Measurements from ENCODE around the gene GALNT18. TPM values are rescaled to one million over a fixed set of nuclear protein-coding genes. Genes with fewer than 3 reads are reported as not detected.

GALNT18 gene
- total RNA-seq, 1 donor from 2014 or later: 38.4 TPM

DNA sequence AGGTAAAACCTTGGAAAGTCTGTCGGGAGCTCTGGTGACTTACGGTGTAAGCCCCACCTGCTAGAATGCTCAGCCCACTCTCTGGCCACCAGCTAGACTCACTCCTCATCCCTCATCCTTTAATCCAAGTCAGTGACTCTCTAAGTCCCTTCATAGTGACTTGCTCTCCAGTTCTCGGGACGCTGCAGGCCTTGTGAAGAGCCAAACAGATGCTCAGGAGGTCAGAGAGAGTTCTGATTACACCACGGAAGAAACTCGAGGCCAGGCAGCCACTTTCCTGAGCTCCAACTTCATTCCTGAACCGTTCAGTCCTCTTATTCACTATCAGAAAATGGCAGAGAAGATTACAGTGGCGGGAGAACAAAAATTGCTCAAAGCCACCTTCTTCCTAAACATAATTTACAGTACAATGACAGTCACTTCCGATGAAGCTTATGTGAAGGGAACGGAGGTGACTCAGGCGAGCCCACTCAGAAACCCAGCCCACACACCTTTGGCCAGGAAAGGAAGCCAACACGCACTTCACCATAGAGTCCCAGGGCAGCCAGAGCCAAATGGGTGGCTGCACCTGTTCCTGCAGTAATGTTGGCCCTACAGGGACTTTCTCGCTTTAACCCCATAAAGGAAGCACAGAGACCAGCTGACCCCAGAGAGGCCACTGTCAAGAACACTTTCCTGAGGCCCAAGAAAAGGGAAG lies 100.4 kb downstream of the GALNT18 start:
- H3K4me3 Mint-ChIP-seq (ENCODE audit: unreplicated experiment): no peak overlapping the region
- peaks cover 24% of the 10 kb centered on the region for H3K4me1 Mint-ChIP-seq (ENCODE audit: low read depth)
- no peak for DNase-seq (ENCODE audit: low spot score)
- TF ChIP-seq, protein P1, sequence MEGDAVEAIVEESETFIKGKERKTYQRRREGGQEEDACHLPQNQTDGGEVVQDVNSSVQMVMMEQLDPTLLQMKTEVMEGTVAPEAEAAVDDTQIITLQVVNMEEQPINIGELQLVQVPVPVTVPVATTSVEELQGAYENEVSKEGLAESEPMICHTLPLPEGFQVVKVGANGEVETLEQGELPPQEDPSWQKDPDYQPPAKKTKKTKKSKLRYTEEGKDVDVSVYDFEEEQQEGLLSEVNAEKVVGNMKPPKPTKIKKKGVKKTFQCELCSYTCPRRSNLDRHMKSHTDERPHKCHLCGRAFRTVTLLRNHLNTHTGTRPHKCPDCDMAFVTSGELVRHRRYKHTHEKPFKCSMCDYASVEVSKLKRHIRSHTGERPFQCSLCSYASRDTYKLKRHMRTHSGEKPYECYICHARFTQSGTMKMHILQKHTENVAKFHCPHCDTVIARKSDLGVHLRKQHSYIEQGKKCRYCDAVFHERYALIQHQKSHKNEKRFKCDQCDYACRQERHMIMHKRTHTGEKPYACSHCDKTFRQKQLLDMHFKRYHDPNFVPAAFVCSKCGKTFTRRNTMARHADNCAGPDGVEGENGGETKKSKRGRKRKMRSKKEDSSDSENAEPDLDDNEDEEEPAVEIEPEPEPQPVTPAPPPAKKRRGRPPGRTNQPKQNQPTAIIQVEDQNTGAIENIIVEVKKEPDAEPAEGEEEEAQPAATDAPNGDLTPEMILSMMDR (IDR thresholded peaks at IDR 0.05): no peak
- no peak overlapping the region for H3K27ac Mint-ChIP-seq (ENCODE audit: unreplicated experiment)
- H3K27me3 Mint-ChIP-seq (ENCODE audit: low read depth): no peaks in the 10 kb centered on the region
- no peaks in the 10 kb centered on the region for H3K36me3 Mint-ChIP-seq (ENCODE audit: low read depth)
- H3K9me3 Mint-ChIP-seq (ENCODE audit: low read depth): no peaks in the 10 kb centered on the region

DNA sequence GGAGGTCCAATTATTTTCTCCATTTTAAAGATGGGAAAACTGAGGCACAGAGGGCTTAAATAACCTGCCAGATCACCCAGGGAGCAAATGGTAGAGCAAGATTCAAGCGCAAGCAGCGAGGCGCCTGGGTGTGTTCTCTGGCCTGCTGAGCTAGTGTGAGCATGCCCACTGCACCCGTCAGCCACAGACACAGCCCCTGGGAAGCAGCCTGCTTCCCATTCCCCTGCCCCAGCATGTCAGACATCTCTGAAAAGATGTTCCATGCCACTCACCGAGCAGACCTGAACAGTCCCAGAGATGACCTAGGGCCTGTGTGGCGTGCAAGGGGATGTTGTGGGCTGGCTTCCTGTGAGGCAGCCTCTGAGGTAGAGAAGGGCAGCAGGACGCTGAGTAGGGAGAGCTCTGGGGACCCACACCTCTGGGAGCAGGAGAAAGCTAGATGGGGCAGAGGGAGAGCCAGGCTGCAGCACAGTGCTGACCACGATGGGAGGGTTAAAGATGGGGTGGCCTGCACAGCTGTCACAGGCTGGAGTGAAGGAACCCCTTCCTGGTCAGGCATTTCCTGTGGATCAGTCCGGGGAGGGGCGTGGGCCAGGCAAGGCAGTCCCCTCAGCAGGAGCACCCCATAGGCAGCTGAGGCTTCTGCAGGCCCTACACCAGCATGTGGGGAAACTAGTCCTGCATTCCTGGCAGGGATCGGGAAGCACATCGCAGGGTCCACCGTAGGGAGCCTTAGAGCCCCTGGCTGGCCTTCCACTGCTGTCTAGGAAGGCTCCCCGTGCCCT lies 101.4 kb downstream of the GALNT18 start:
- DNase-seq (ENCODE audit: low spot score): no peak
- no peak overlapping the region for H3K4me3 Mint-ChIP-seq (ENCODE audit: unreplicated experiment)
- H3K27me3 Mint-ChIP-seq (ENCODE audit: low read depth): no peaks in the 10 kb centered on the region
- H3K9me3 Mint-ChIP-seq (ENCODE audit: low read depth): no peaks in the 10 kb centered on the region
- TF ChIP-seq, protein P1 (IDR thresholded peaks at IDR 0.05): no peak
- no peaks in the 10 kb centered on the region for H3K36me3 Mint-ChIP-seq (ENCODE audit: low read depth)
- H3K27ac Mint-ChIP-seq (ENCODE audit: unreplicated experiment): no peak overlapping the region
- H3K4me1 Mint-ChIP-seq (ENCODE audit: low read depth): peaks cover 24% of the 10 kb centered on the region

DNA sequence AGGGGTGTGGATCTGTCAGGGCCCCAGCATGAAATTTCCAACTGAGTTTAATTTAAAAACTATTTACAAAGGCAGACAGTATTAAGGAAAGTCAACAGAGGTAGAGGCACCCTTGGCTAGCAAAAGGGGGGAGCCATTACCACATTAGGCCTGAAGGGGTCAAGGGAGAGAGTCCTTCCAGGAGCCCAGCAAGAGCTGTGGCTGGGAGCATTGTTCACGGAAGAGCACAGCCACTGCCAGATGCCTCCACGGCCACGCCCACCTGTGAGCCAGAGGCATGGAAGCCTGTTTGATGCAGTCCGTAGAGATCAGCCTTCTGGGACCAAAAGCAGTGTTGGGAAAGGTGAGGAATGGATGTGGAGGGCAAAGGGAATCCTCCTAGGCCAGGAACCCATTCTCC lies 102.6 kb downstream of the GALNT18 start:
- TF ChIP-seq, protein P1 (IDR thresholded peaks at IDR 0.05): no peak
- Mint-ChIP-seq H3K27ac (ENCODE audit: unreplicated experiment) (no peak overlapping the region), H3K36me3 (ENCODE audit: low read depth) (no peaks in the 10 kb centered on the region), H3K9me3 (ENCODE audit: low read depth) (no peaks in the 10 kb centered on the region), H3K4me1 (ENCODE audit: low read depth) (peaks cover 21% of the 10 kb centered on the region), H3K27me3 (ENCODE audit: low read depth) (no peaks in the 10 kb centered on the region), H3K4me3 (ENCODE audit: unreplicated experiment) (no peak overlapping the region)
- DNase-seq (ENCODE audit: low spot score): no peak

DNA sequence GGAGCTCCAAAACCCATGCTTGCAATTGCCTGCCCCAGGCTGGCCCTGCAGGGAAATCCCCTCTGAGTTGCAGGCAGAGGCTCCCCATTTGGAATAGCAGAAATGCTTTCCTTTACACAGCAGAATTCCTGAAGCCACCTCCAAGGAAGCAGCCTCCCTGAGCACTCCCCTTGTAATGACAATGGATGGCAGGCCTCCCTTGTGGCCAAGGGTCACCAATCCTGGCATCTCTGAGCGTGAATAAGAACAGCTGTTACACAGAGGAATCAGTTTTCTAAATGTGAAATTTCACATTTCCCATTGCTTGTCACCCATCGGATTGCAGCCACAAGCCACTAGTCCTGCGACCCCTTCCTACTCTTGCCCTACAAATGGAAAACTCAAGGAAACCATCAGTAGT lies 107.6 kb downstream of the GALNT18 start:
- DNase-seq (ENCODE audit: low spot score): no peak
- Mint-ChIP-seq H3K27ac (ENCODE audit: unreplicated experiment) (no peak overlapping the region), H3K4me1 (ENCODE audit: low read depth) (peaks cover 47% of the 10 kb centered on the region), H3K27me3 (ENCODE audit: low read depth) (no peaks in the 10 kb centered on the region), H3K9me3 (ENCODE audit: low read depth) (no peaks in the 10 kb centered on the region), H3K36me3 (ENCODE audit: low read depth) (no peaks in the 10 kb centered on the region), H3K4me3 (ENCODE audit: unreplicated experiment) (no peak overlapping the region)
- TF ChIP-seq, protein P1 (IDR thresholded peaks at IDR 0.05): no peak

DNA sequence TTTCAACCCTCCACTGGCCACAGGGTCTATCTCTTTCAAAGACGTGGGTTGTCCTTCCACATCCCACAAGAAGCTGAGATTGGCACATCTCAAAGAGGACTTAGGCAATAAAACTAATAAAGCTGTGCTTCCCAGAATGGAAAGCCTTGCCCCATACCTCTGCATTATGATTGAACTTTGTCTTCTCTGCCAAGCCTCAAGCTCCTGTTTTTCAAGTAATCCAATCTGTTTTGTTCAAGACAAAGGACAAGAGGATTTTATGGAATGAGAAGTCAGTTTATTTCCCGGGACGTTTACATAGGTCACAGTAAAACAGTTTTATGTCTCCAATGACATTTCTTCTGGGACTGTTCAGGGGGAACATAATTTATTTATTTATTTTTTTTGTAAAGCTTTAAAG lies 108.4 kb downstream of the GALNT18 start:
- Mint-ChIP-seq H3K9me3 (ENCODE audit: low read depth) (no peaks in the 10 kb centered on the region), H3K27ac (ENCODE audit: unreplicated experiment) (no peak overlapping the region), H3K4me1 (ENCODE audit: low read depth) (peaks cover 42% of the 10 kb centered on the region), H3K4me3 (ENCODE audit: unreplicated experiment) (no peak overlapping the region), H3K27me3 (ENCODE audit: low read depth) (no peaks in the 10 kb centered on the region), H3K36me3 (ENCODE audit: low read depth) (no peaks in the 10 kb centered on the region)
- DNase-seq (ENCODE audit: low spot score): no peak
- TF ChIP-seq, protein P1 (IDR thresholded peaks at IDR 0.05): no peak
